ENCODE data around the gene PPP1R12A. TPM values are rescaled to one million over a fixed set of nuclear protein-coding genes. Genes with fewer than 3 reads are reported as not detected.
"Not testable (repeated sequence)": the region's sequence is repeated elsewhere in the genome, so short reads cannot be mapped to it uniquely, and the experiment has no call there.

The PPP1R12A gene
- polyA plus RNA-seq, 4 donors: 69.7 to 94.2 (median 88.2) TPM

DNA sequence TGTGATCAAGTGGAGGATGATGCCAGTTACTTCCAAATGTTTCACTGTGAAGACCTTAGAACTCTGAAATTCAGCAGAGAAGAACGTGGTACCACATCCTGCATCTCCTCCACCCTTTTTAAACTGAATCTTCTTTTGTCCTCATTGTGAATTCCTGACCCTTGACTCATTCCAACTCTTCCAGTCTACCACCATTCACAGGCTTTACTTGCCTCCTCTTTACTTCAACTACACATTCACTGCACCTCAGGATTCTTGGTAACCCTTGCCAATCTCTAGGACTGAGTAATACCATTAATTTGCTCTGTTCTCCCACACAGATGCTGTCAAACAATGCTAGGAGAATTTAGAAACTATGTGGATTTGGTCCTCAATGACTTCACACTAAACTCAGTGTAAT is 37.3 kb downstream of the PPP1R12A start:
- DNase-seq (ENCODE audit: low read depth in 4 of 4, low spot score in 3 of 4): no peak

DNA sequence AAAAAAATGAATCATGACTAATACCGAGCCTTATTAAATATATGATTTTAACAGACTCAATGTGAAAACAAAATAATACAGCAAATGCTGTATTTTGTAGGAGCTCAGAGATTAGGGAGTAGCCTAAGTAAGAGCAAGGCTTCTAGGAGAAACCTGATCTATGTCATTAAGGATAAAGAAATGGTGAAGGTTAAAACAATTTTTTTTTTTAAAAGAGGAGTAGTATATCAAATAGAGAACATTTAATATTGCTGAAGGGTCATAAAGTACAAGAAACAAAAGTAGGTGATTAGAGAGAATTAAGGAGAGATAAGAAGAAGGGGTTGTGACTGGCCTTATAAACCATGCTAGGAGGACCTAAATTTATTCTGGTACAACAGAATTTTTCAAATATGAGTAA is 39.1 kb downstream of the PPP1R12A start:
- DNase-seq (ENCODE audit: low read depth in 4 of 4, low spot score in 3 of 4): no peak

DNA sequence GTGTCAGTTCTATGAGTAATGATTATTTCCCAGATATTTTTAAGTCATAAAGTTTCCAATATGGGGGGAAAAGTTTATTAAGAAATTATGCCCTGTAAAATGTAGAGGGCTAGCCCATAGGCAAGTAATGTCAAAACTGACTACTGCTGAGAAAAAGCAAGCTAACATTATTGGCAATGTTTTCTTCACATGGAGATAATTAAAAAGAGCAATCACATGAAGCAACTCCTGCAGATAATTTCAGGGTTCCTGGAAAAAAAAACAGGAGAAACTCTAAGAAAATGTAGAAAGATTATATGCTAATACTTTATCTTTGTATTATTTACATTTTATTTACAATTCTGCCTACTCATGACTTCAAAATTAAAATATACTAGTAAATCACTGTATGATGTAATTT is 39.8 kb downstream of the PPP1R12A start:
- DNase-seq (ENCODE audit: low read depth in 4 of 4, low spot score in 3 of 4): no peak

DNA sequence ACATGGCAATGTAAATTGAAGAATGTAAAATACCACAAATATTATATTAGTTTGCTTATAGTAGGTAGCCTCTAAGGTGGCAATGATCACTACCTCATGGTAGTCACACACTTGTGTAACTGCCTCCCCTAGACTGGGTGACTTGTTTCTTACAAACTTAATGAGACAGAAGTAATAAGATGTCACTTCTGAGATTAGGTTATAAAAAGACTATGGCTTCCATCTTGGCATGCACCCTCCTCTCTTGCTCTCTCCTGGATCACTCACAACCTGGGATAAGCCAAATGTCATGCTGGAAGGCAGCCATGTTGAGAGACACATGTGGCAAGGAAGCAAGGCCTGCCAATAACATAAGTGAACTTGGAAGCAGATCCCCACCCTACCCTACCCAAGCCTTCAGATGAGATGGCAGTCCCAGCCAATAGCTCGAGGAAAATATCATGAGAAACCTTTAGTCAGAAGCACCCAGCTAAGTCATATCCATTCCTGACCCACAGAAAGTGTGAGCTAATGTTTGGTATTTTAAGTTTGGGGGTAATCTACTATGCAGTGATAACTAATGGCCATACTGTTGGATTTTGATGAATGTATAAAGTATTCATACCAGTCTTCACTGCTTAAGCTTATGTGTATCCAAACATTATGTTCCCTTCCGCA is 43.3 kb downstream of the PPP1R12A start:
- DNase-seq (ENCODE audit: low read depth in 4 of 4, low spot score in 3 of 4): no peak

DNA sequence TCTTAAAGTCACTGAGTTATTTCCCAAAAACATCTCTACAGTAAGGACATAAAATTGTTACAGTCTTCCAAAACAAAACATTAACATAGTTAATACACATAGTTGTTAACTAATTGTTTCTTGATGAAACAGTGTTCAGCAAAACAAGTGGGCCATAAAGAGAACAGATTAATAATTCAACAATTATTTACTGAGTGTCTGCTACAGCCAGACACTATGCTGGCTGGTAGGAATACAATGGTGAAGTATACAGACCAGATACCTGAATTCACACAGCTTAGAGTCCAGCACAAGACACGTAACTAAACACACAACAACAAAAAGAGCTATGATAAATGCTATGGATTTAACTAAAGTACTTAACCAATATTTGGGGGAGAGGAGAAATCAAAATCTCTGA is 47.0 kb downstream of the PPP1R12A start:
- no peak for DNase-seq (ENCODE audit: low read depth in 4 of 4, low spot score in 3 of 4)

DNA sequence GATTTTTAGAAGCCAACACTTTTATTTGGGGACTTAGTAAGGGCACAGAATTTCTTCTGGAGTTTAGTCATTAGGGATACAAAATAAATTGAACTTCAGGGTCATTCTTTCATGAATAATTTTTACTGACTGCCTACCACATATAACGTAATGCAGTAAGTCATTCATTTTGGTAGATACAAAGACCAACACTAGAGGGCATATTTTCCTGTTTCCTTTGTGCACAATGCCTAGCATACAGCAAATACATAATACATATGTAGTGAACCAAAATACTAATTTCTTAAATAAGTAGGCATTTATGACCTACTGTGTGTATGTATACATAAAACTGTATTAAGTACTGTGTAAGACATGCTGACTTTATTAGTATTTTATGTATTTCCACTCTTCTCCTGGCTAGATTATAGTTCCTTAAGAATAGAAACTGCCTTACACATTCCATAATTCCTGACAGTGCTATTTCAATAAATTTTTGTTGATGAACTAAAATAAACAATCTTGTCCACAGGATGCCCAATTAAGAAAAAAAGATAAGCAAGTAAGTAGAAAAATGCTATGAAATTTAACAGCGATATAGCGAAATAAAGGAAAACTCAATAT is 47.9 kb downstream of the PPP1R12A start:
- DNase-seq (ENCODE audit: low read depth in 4 of 4, low spot score in 3 of 4): no peak

DNA sequence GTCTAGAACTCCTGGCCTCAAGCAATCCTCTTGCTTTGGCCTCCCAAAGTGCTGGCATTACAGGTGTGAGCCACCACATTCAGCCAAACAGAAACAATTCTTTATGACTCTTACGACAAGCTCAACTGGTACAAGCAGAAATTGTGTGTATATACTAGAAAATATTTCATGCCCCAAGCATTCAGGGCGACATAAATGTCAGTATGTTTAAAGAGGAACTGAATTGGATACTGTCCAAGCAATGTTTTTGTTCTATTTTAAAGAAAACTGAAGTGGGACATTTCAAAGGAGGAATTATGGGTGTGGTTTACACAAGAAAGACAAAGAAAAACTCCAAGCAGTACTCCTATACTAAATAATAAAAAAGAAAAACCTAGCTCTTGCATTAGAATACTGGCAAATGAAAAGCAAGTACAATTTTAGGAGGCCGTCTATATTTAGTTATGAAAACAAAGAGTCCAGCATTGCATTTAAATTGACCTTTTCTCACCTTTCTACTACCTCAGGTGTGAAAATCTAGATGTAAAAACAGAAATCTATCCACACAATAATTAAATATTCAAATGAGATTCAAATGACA is 48.9 kb downstream of the PPP1R12A start:
- DNase-seq (ENCODE audit: low read depth in 4 of 4, low spot score in 3 of 4): no peak

DNA sequence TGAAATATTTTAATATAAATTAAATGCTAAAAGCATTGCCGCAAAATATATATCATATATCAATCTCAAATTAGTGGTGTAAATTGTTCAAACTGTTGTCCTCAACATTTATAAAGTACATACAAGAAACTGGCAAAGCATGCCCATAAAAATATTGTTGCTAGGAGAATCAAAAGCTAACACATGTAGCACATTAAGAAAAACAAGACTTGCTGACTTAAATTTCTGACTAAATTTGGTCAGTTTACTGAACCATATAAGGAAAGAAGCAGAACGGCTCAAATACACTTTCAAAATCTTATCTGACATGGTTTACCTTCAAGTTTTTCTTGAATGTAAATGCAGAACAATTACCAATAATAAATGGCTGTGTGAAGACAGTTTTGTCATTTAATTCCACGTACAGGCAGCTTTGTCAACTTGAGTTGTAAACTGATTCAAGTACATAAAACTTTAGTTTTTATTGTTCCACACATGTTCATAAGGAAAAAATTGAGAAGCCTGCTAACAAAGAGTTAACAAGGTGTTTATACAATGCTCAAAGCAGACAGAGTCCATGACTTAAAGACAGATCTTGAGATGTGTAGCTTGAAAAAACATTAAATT is 50.4 kb downstream of the PPP1R12A start:
- no peak for DNase-seq (ENCODE audit: low read depth in 4 of 4, low spot score in 3 of 4)

DNA sequence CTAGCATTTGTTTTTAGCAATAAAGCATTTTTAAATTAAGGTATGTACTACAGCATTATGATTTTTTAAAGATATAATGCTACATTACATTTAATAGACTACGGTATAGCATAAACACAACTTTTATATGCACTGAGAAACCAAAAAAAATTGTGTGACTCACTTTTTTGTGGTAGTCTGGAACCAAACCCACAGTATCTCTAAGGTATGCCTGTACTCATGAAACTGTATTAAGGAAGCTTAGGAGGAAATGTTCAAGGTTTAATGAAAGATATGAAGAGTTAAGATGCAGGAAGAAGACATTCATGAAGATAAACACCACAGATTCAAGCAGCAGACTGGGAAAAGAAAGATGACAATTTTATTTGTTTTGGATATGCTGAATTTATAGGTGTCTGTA is 51.7 kb downstream of the PPP1R12A start:
- no peak for DNase-seq (ENCODE audit: low read depth in 4 of 4, low spot score in 3 of 4)

DNA sequence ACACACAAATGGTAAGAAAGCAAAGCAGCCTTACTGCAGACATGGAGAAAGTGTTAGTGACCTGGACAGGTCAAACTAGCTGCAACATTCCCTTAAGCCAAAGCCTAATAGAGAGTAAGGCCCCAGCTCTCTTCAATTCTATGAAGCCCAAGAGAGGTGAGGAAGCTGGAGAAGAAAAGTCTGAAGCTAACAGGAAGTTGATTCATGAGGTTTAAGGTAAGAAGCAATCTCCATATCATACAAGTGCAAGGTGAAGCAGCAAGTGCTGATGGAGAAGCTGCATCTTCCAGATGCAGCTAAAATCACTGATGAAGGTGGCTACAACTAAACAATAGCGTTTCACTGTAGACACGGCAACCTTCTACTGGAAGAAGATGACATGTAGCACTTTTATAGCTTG is 53.5 kb downstream of the PPP1R12A start:
- no peak for DNase-seq (ENCODE audit: low read depth in 4 of 4, low spot score in 3 of 4)

DNA sequence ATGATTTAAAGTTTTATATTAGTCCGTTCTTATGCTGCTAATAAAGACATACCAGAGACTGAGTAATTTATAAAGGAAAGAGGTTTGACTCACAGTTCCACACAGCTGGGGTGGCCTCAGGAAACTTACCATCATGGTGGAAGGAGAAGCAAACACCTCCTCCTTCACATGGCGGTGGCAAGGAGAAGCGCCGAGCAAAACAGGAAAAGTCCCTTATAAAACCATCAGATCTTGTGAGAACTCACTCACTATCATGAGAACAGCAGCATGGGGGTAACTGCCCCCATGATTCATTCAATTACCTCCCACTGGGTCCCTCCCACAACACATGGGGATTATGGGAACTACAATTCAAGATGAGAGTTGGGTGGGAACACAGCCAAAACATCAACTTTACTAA is 56.4 kb downstream of the PPP1R12A start:
- DNase-seq (ENCODE audit: low read depth in 4 of 4, low spot score in 3 of 4): not testable (repeated sequence)

DNA sequence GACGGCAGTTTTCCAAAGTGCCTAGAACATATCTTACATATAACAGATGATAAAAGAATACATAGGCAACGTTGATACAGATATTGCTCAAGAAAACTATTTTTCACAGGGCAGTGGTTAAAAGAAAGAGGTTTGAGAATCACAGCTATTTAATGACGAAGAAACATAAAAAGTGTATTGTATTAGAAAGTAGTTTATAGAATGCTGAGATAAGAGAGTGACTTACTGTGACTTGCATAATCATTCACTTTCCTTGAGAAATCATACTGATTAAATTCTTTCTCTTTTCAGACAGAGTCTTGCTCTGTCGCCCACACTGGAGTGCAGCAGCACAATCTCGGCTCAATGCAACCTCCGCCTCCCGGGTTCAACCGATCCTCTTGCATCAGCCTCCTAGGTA is 57.7 kb downstream of the PPP1R12A start:
- DNase-seq (ENCODE audit: low read depth in 4 of 4, low spot score in 3 of 4): no peak

DNA sequence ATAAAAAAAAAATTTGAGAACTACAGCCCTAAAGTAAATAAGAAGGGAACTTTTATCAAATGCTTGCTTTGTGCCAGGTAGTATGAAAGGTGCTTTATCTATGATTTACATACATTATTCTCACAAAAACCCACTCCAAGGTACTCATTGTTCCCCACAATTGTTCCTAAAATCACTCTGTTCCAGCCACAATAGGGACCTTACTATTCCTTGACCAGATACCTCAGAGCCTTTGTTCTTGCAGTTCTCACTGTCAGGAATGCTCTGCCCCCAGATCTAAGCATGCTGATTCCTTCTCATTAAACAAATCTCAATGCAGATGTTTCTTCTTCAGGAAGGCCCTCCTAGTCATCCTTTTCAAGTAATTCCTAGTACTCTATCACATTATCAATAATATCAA is 60.2 kb downstream of the PPP1R12A start:
- no peak for DNase-seq (ENCODE audit: low read depth in 4 of 4, low spot score in 3 of 4)

DNA sequence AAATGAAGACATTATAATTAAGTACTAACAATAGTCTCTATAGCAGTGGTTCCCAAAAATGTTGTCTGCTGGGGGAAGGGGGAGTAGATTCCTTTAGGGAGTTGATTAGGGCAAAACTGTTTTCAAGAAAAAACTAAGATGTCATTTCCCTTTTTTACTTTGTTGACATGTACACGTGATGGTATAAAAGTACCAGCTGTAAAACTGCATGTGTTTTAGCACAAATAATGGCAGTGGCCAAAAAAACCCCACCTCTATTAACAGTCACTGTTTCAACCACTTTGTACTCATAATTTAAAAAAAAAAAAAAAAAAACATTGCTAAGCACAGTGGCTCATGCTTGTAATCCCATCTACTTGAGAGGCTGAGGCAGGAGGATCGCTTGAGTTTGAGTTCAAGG is 61.7 kb downstream of the PPP1R12A start:
- DNase-seq (ENCODE audit: low read depth in 4 of 4, low spot score in 3 of 4): no peak

DNA sequence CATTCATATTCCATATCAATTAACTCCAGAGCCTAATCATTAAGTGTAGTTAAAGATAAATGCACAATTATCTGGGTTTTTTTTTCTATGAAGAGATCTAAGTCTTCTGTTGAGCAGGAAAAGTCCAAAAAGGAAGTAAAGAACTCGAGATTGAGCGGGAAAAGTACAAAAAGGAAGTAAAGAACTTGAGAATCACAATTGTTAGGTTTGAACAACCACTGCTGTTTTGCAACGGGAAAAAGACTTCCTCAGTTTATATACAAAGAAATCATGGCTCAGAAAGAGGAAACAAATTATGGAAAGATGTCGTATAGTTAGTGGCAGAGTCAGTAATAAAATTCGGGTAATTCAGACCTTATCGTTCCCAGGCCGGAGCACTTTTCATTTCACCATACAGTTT is 63.3 kb downstream of the PPP1R12A start:
- DNase-seq (ENCODE audit: low read depth in 4 of 4, low spot score in 3 of 4): no peak

DNA sequence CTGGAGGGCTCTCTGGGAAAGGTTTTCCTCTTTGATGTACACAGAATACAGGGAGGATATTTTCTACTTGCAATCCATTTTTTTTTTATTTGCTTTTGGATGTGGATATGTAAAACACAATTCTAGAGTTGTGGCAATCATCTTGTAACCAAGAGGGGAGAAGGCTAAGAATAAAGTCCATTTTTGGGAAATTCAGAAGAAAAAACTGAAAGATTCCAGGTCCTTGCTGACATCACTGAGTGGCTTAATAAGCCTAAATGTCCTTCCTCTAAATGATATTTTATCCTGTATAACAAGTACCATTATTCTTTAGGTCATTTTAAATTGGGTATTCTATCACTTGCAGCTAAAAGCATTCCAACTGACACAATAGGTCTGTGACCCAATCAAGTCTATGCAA is 64.0 kb downstream of the PPP1R12A start:
- no peak for DNase-seq (ENCODE audit: low read depth in 4 of 4, low spot score in 3 of 4)

DNA sequence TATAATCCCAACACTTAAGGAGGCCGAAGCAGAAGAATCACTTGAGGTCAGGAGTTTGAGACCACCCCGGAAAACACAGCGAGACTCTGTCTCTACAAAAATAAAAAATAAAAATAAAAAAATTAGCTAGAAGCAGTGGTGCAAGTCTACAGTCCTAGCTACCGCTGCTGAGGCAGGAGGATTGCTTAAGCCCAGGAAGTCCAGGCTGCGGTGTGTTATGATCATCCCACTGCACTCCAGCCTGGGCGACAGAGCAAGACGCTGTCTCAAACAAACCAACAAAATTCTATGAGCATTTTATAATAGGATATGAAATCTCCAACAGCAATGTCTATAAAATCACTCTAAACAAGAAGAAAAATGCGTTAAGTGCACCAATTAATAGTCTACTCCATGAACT is 75.3 kb downstream of the PPP1R12A start:
- no peak for DNase-seq (ENCODE audit: low read depth in 4 of 4, low spot score in 3 of 4)

DNA sequence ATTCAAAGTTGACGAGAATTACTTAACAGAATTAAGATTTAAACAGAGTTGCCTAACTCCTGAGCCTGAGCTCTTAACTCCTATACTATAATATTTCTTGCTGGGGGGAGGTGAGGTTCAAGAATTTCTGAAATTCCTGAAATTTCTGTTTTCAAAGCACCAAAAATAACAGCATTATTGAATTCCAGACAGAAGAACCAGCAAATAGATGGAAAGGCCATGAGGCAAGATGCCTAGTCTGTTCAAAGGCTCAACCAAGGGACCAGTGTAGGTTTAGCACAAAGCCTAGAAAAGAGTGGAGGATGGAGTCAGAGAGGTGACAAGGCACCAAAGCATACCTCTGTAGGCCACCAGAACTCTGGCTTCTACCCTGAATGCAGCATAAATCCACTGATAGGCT is 76.4 kb downstream of the PPP1R12A start:
- DNase-seq (ENCODE audit: low read depth in 4 of 4, low spot score in 3 of 4): no peak

DNA sequence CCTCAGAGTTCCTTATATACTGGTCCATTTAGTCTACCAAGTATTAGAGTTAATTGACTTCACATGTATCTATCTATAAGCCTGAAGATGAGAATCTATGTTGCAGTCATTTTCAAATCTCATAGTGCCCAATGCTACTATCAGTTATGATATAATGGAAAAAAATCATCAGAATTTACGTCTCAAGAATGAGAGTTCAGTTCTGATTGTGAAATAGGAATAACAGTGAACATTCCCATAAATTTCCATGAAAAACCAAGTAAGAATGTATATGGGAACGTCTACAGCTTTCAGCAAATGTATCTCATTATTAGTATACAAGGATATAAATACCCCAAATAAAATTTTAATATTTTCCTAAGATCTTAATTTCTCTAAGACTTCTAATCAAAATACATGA is 77.2 kb downstream of the PPP1R12A start:
- DNase-seq (ENCODE audit: low read depth in 4 of 4, low spot score in 3 of 4): no peak

DNA sequence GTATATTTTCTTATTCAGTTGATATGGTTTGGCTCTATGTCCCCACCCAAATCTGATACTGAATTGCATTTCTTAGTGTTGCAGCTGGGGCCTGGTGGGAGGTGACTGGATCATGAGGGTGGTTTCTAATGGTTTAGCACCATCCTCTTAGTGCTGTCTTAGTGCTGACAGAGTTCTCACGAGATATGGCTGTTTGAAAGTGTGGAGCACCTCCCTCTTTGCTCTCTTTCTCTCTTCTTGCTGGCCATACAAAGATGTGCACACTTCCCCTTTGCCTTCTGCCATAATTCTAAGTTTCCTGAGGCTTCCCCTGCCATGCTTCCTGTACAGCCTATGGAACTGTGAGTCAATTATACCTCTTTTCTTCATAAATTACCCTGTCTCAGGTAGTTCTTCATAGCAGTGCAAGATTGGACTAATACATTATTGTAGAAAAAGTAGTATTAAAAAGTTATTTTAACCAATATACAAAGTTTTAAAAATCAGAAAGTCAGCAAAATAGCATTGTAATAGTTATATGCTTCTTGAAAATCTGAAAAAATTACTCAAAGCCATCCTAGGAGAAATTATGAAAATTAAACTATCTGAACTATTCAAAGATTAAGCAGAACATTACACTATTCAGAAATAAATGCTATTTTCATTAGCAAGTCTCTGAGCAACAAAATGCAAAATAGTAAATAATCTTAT is 84.1 kb downstream of the PPP1R12A start:
- no peak for DNase-seq (ENCODE audit: low read depth in 4 of 4, low spot score in 3 of 4)

DNA sequence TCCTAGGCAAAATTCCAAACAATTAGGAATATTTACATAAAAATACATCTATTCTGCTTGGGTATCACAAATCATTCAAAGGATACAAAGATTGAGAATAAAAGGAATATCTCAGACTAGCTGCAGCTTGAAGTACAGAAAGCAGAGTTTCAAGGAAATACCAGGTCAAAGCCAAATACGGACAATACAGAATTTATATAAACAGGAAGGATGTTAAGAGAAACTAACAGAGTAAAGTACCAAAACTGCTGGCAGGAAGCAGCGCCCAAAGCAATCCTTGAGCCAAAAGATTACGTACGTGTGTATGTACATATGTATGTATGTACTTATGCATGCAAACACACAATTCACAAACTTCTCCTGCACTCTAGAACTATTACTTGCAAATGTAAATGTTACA is 86.6 kb downstream of the PPP1R12A start:
- DNase-seq (ENCODE audit: low read depth in 4 of 4, low spot score in 3 of 4): peak in 1 of 4 donors; percentile 13
